ENCODE measurements around the gene NTHL1.

NTHL1 gene

GRCh38 chr16:2008631-2009163 lies 38.9 kb downstream of the NTHL1 start:
- peak overlapping the region; percentile 98 for H3K4me3 Mint-ChIP-seq
- no peaks in the 10 kb centered on the region for H3K9me3 Mint-ChIP-seq
- H3K27me3 Mint-ChIP-seq, result no peaks in the 10 kb centered on the region
- peak overlapping the region; percentile 96 for H3K27ac Mint-ChIP-seq
- peaks cover 19% of the 10 kb centered on the region for H3K36me3 Mint-ChIP-seq (ENCODE audit: low read depth)
- peaks cover 46% of the 10 kb centered on the region for H3K4me1 Mint-ChIP-seq (ENCODE audit: low read depth)

GRCh38 chr16:2008009-2008526 lies 39.6 kb downstream of the NTHL1 start:
- no peaks in the 10 kb centered on the region for H3K9me3 Mint-ChIP-seq
- H3K36me3 Mint-ChIP-seq (ENCODE audit: low read depth), result peaks cover 19% of the 10 kb centered on the region
- H3K27ac Mint-ChIP-seq, result peak overlapping the region; percentile 96
- H3K27me3 Mint-ChIP-seq, result no peaks in the 10 kb centered on the region
- peaks cover 46% of the 10 kb centered on the region for H3K4me1 Mint-ChIP-seq (ENCODE audit: low read depth)
- H3K4me3 Mint-ChIP-seq, result peak overlapping the region; percentile 98

- peak overlapping the region; percentile 96 for H3K27ac Mint-ChIP-seq
Measured at GRCh38 chr16:2007081-2007836, 40.4 kb downstream of the NTHL1 start.

GRCh38 chr16:2006317-2006716 lies 41.3 kb downstream of the NTHL1 start:
- Mint-ChIP-seq H3K27me3 (no peaks in the 10 kb centered on the region), H3K4me1 (ENCODE audit: low read depth) (peaks cover 46% of the 10 kb centered on the region), H3K9me3 (no peaks in the 10 kb centered on the region), H3K36me3 (ENCODE audit: low read depth) (peaks cover 24% of the 10 kb centered on the region), H3K27ac (peak overlapping the region; percentile 61), H3K4me3 (peak overlapping the region; percentile 54)

More at GRCh38 chr16:2007081-2007836, 40.4 kb downstream of the NTHL1 start:
- H3K27me3 Mint-ChIP-seq, result no peaks in the 10 kb centered on the region
- peaks cover 46% of the 10 kb centered on the region for H3K4me1 Mint-ChIP-seq (ENCODE audit: low read depth)
- H3K9me3 Mint-ChIP-seq, result no peaks in the 10 kb centered on the region
- peaks cover 22% of the 10 kb centered on the region for H3K36me3 Mint-ChIP-seq (ENCODE audit: low read depth)
- peak overlapping the region; percentile 98 for H3K4me3 Mint-ChIP-seq

- peak overlapping the region; percentile 54 for H3K4me3 Mint-ChIP-seq
- H3K4me1 Mint-ChIP-seq (ENCODE audit: low read depth), result peaks cover 45% of the 10 kb centered on the region
- peaks cover 28% of the 10 kb centered on the region for H3K36me3 Mint-ChIP-seq (ENCODE audit: low read depth)
- no peak overlapping the region for H3K27ac Mint-ChIP-seq
- H3K27me3 Mint-ChIP-seq, result no peaks in the 10 kb centered on the region
- H3K9me3 Mint-ChIP-seq, result no peaks in the 10 kb centered on the region
Measured at GRCh38 chr16:2005646-2006045, 42.0 kb downstream of the NTHL1 start.

- H3K36me3 Mint-ChIP-seq (ENCODE audit: low read depth), result peaks cover 28% of the 10 kb centered on the region
- H3K9me3 Mint-ChIP-seq, result no peaks in the 10 kb centered on the region
- H3K4me3 Mint-ChIP-seq, result no peak overlapping the region
- H3K4me1 Mint-ChIP-seq (ENCODE audit: low read depth), result peaks cover 40% of the 10 kb centered on the region
- H3K27me3 Mint-ChIP-seq, result no peaks in the 10 kb centered on the region
- no peak overlapping the region for H3K27ac Mint-ChIP-seq
Measured at GRCh38 chr16:2004795-2005517, 42.7 kb downstream of the NTHL1 start.

GRCh38 chr16:2003827-2004641 lies 43.6 kb downstream of the NTHL1 start:
- Mint-ChIP-seq H3K9me3 (no peaks in the 10 kb centered on the region), H3K4me3 (no peak overlapping the region), H3K36me3 (ENCODE audit: low read depth) (peaks cover 28% of the 10 kb centered on the region), H3K4me1 (ENCODE audit: low read depth) (peaks cover 40% of the 10 kb centered on the region), H3K27ac (no peak overlapping the region), H3K27me3 (no peaks in the 10 kb centered on the region)

GRCh38 chr16:2003231-2003826 lies 44.3 kb downstream of the NTHL1 start:
- Mint-ChIP-seq H3K27ac (no peak overlapping the region), H3K4me3 (no peak overlapping the region), H3K4me1 (ENCODE audit: low read depth) (peaks cover 34% of the 10 kb centered on the region), H3K27me3 (no peaks in the 10 kb centered on the region), H3K36me3 (ENCODE audit: low read depth) (peaks cover 23% of the 10 kb centered on the region), H3K9me3 (no peaks in the 10 kb centered on the region)

- Mint-ChIP-seq H3K27me3 (no peaks in the 10 kb centered on the region), H3K9me3 (no peaks in the 10 kb centered on the region), H3K27ac (no peak overlapping the region), H3K36me3 (ENCODE audit: low read depth) (peaks cover 21% of the 10 kb centered on the region), H3K4me1 (ENCODE audit: low read depth) (peaks cover 27% of the 10 kb centered on the region), H3K4me3 (no peak overlapping the region)
Measured at GRCh38 chr16:2002406-2003230, 45.0 kb downstream of the NTHL1 start.

- H3K27ac Mint-ChIP-seq, result no peak overlapping the region
Measured at GRCh38 chr16:2001456-2002355, 45.9 kb downstream of the NTHL1 start.

GRCh38 chr16:2001035-2001434 lies 46.6 kb downstream of the NTHL1 start:
- H3K9me3 Mint-ChIP-seq, result no peaks in the 10 kb centered on the region
- peaks cover 23% of the 10 kb centered on the region for H3K36me3 Mint-ChIP-seq (ENCODE audit: low read depth)
- H3K4me1 Mint-ChIP-seq (ENCODE audit: low read depth), result peaks cover 21% of the 10 kb centered on the region
- H3K27me3 Mint-ChIP-seq, result no peaks in the 10 kb centered on the region
- no peak overlapping the region for H3K27ac Mint-ChIP-seq
- H3K4me3 Mint-ChIP-seq, result no peak overlapping the region

More at GRCh38 chr16:2001456-2002355, 45.9 kb downstream of the NTHL1 start:
- no peak overlapping the region for H3K4me3 Mint-ChIP-seq
- H3K4me1 Mint-ChIP-seq (ENCODE audit: low read depth), result peaks cover 23% of the 10 kb centered on the region
- peaks cover 24% of the 10 kb centered on the region for H3K36me3 Mint-ChIP-seq (ENCODE audit: low read depth)
- H3K27me3 Mint-ChIP-seq, result no peaks in the 10 kb centered on the region
- no peaks in the 10 kb centered on the region for H3K9me3 Mint-ChIP-seq

- Mint-ChIP-seq H3K4me1 (ENCODE audit: low read depth) (peaks cover 10% of the 10 kb centered on the region), H3K4me3 (no peak overlapping the region), H3K9me3 (no peaks in the 10 kb centered on the region), H3K27me3 (no peaks in the 10 kb centered on the region), H3K27ac (no peak overlapping the region), H3K36me3 (ENCODE audit: low read depth) (peaks cover 25% of the 10 kb centered on the region)
Measured at GRCh38 chr16:1999866-2000514, 47.6 kb downstream of the NTHL1 start.

Measured in stimulated activated naive CD8-positive, alpha-beta T cell treated with anti-CD3 and anti-CD28 coated beads, Interleukin-15, Interleukin-2, amounts not matched to agents 100 ng/mL and 50 ng/mL, for 24 hours (primary cell).